Epidermal melanocyte (primary cell): ENCODE results near the gene HSPA4.

ENCODE experiments used
- DNase-seq: peaks from one replicate; pipeline ENCODE4 v3.0.0; 2011; ENCODE audit warnings: low spot score; ENCODE audit not compliant: insufficient read length

HSPA4 gene

GRCh38 chr5:133091034-133091433 lies 39.2 kb downstream of the HSPA4 start:
- no peak for DNase-seq

- DNase-seq, result no peak
Observed at GRCh38 chr5:133106343-133106742, 54.5 kb downstream of the HSPA4 start.

DNA sequence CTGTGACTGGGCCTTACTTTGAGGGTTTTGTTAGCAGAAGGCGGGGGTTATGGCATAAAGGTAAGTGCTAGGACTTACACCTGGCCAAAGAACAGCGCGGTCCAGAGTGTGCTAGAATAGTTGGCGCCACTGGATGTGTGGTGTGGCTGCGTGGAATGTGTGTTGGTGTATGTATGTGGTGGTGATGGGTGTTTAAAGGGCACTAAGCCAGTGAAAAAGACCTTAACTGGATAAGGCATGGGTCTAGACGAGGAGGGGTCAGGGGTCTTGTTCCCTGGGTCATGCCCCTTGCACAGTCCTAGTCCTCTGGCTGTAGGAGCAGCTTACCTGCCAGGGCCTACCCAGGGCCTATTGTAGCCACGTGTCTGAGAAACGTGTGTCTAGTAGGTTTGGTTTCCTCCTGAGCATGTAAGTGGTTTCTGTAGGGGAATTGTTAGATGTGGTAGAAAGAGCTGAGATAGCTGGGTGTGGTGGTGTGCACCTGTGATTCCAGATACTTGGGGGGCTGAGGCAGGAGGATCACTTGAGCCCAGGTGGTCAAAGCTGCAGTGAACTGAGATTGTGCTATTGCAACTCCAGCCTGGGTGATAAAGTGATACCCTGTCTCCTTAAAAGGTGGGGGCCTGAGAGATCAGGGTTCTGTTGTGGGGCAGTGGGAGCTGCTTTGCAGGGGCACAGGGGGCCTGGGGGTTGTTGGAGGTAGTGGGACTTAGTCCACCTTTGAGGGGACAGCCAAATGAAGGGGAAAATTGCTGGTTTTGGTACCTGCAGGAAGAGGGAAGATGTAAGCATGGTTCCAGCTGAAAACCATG lies 55.2 kb downstream of the HSPA4 start:
- DNase-seq, result no peak

DNA sequence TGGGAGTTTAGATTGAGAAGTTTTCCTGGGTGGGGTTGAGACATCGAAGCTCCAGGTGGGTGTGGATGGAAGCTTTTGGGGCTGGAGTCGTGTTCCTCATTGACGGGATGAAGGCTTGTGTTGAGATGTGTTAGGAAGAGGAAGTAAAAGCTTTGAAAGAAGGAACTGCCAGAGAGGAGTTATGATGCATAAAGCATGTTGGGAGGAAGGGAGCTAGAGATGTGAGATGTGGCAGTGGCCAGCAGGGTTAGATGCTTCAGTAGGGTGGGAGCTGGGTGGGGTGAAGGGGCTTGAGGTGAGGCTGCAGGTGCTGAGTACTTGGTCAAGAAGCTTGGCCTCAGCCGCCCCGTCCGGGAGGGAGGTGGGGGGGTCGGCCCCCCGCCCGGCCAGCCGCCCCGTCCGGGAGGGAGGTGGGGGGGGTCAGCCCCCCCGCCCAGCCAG lies 56.7 kb downstream of the HSPA4 start:
- no peak for DNase-seq

- DNase-seq, result no peak
Observed at GRCh38 chr5:133109655-133110483, 58.1 kb downstream of the HSPA4 start.

GRCh38 chr5:133110709-133111108 lies 58.9 kb downstream of the HSPA4 start:
- no peak for DNase-seq

GRCh38 chr5:133111299-133111698 lies 59.5 kb downstream of the HSPA4 start:
- peak; percentile 91 for DNase-seq

DNA sequence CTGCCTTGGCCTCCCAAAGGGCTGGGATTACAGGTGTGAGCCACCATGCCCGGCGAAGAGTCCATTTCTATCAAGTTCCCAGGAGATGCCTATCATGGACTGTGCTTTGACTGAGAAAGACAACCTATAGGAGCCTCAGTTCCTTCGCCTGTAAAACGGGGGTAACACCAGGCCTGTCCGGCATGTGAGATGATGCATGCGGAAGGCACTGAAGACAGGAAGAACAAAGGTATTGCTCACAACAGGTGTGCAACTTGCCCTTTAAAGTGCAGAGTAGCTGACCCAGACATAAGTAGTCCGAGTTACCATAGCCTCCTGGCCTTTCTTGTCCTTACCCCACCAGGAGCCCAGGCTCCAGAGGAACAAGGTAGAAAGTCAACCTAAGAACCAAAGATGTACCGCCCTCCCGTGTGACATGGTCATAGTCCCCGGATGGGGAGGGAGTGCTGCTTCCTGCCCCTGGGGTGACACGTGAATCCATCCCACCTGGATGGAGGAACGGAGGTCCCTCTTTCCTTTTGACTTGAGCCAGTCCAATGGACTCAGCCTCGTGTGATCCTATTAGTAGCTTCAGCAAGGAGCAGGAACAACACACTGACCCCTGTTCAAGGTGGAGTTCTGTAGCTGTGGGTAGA lies 60.3 kb downstream of the HSPA4 start:
- DNase-seq, result no peak

DNA sequence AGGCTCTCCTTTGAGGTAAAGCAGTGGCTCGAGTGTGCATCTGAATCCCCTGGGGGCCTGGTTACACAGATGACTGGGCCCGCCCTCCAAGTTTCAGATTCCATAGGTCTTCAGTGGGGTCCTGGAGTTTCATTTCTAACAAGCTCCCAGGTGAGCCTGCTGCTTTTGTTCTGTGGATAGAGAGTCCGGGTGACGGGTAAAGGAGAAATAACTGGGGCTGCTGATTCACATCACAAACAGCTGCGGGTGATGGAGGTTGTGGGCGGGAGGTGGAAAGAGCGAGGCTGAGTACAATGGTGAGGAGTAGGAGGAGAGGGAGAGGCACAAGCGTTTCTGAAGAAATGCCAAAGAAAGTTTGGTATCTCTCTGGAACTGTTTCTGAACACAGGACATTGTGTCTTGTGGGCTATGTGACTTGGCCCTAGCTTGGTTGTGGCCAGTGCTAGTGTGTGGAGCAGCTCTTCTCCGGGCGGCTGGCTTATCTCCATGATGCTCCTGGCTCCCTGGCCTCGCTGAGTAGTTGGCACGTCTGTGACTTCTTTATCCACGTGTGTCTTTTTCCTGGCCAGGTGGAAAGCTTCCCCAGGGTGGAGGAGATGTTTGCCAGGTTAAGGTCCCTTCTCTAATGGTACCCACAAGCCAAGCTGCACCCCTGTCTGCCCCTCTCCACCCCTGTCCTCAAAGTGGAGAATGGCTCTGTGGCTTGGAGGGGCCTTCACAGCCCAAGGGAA lies 61.7 kb downstream of the HSPA4 start:
- DNase-seq, result no peak

DNA sequence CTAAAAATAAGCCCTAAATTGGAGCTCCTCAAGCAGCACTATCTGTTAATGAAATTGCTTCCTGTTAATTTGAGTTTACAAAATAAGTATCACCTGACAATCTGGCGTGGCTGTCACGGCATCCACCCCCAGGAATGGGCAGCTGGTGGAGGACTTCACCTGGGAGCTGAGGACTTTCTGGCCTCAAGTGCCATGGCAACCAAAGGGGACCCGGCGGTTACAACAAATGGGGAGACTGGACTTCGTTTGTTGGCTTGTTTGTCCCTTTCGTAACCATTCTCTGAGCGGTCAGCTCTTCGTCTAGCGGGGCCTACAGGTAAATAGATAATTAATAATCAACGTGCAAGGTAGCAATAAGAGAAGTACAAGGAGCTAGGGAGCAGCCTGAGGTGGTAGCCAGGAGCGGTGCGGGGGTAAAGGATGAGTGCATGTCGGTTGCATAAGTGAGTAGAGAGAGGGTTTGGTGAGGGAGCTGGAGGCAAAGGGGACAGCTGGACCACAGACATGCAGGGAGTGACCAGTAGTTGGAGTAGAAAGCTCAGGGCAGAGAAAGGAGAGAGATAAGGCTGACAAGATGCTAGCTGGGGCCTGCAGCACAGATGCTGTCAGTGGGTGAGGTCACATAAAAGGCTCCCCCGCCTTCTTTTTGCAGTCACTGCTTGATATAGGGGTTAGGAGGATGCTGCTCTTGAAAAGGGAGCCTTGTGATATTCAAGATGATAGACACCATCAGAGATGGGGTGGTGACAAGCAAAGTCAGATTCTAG lies 62.5 kb downstream of the HSPA4 start:
- no peak for DNase-seq

DNA sequence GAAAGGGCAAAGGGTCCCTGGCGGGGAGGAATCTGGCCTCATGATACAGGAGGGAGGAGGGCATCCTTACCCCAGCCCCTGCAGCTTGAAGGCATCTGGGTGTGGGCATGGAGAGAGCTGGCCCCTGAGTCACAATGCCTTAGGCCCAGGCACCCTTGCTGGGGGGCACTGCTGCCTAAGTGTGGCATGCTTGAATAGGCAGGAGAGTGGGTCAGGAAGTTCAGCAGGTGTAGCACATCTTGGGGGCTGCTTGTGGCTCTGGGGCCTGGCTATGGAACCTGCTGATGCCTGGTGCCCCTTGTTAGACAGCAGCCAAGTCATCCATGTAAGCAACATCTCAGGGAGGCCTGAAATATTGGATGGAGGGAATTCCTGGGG lies 63.1 kb downstream of the HSPA4 start:
- no peak for DNase-seq

- no peak for DNase-seq
Observed at GRCh38 chr5:133116601-133117000, 64.8 kb downstream of the HSPA4 start.

GRCh38 chr5:133117166-133117911 lies 65.5 kb downstream of the HSPA4 start:
- no peak for DNase-seq

- DNase-seq, result no peak
Observed at GRCh38 chr5:133117912-133118445, 66.2 kb downstream of the HSPA4 start.

DNA sequence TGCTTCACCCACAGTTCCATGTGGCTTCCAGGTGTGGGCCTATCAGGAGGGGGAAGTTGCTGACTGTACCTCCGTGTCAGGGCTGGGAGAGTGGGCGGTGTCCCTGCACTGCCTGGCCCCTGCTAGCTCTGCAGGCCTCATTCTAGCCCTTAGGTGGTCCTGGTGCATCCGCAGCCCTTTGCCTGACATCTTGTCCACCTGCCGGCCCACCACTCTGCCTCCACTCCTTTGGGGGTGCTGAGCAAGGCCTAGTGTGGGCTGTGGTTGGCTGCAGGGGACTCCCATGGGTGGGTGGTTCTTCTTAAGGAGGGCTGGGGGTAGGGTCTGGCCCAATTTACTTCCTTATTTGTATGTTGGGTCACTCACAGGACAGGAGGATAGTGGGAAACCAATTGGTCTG lies 66.9 kb downstream of the HSPA4 start:
- no peak for DNase-seq

- no peak for DNase-seq
Observed at GRCh38 chr5:133119233-133119711, 67.5 kb downstream of the HSPA4 start.

DNA sequence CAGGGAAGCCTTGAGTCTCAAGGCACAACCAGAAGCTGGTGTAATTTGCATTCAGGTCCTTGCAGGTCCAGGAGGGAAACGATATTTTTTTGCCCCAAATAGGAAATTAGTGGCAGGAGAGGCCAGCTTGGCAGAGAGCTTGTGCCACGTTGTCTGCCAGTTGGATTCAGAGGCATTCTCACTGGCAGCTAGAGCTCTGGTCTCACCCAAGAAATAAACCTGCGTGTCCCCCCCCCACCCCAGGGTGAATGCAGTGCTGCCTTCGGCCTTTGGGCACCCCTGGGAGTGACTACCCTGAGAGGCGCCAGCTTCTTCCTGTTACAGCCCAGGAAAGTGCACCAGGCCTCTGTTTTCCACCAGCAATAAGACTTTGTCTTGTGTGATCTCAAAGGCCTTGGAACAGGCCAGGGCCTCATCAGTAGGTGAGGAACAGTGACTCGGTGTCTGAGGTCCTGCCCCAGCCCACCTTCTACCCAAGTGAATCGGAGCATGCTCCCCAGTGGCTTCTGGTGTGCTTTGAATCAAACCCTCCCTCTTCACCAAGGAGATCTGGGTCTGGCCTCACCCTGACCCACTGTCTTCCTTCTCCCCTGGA lies 68.4 kb downstream of the HSPA4 start:
- no peak for DNase-seq

GRCh38 chr5:133121080-133121479 lies 69.3 kb downstream of the HSPA4 start:
- no peak for DNase-seq

DNA sequence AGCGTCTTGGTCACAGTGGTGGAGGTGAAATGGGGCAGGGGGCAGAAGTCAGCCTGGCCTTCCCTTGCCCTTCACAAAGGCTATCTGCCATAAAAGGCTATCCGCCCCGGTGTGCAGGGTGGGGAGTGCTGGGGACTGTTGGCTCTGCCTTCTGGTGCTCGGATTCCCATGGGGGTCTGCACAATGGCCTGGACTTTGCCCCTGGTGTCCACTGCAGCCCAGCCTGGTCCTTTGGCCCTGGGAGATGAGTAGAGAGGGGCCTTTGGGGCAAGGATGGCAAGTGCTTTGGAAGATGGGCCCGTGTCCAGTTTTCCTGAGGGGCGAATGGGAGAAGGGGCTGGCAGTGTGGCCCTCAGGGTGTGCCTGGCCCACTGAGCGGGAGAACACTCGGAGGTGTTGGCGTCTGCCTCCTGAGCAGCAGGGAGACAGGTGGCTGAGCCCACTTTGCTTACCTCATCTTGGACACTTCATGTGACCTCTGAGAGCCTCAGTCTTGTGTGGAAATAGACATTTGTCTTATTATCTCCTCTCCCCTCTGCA lies 69.9 kb downstream of the HSPA4 start:
- no peak for DNase-seq
